Measurements from ENCODE around the gene SMIM17.

GRCh38 chr19:56594783-56595547 is 48.0 kb upstream of the SMIM17 start, which contains the start of gene ZNF71:
- TF ChIP-seq SUZ12 (IDR thresholded peaks at IDR 0.05): no peak
- no peak for TF ChIP-seq SP1 (IDR thresholded peaks at IDR 0.05)
- TF ChIP-seq FOXA1 (IDR thresholded peaks at IDR 0.05): no peak
- no peak for TF ChIP-seq ZNF384 (IDR thresholded peaks at IDR 0.05)
- TF ChIP-seq FOXK2 (IDR thresholded peaks at IDR 0.05): no peak
- peak; percentile 56; the same call in 1 of the 2 replicates for TF ChIP-seq PKNOX1 (IDR thresholded peaks at IDR 0.05)
- TF ChIP-seq ELF4 (IDR thresholded peaks at IDR 0.05): no peak
- TF ChIP-seq TARDBP (IDR thresholded peaks at IDR 0.05): no peak
- no peak for TF ChIP-seq NFRKB (IDR thresholded peaks at IDR 0.05)
- 0 out of 2 replicates have a peak, but pooled peaks have one; percentile 17 for TF ChIP-seq L3MBTL2 (conservative IDR thresholded peaks at IDR 0.05)
- no peak for TF ChIP-seq FOXM1 (IDR thresholded peaks at IDR 0.05; ENCODE audit: borderline replicate concordance)
- no peak for TF ChIP-seq CTBP1 (IDR thresholded peaks at IDR 0.05; ENCODE audit: borderline replicate concordance)
- no peak for TF ChIP-seq HDGF (IDR thresholded peaks at IDR 0.05; ENCODE audit: borderline replicate concordance)

All from HEK293T (cell line).